Neuronal stem cell (in vitro differentiated cells): ENCODE measurements around the gene YAF2.
A peak's percentile ranks its signal among the peaks of the same experiment; 100 is the strongest.

ENCODE experiments used
- DNase-seq: peaks from one replicate; pipeline ENCODE4 v3.0.0-alpha.2; 2013; ENCODE audit warnings: low spot score
- H2AFZ ChIP-seq: one replicate; pipeline ENCODE4 v1.6.1; 2013; ENCODE audit warnings: mild to moderate bottlenecking, low read length, inconsistent platforms
- H2AK5ac ChIP-seq: 2 replicates; pipeline ENCODE4 v1.6.1; 2013; ENCODE audit warnings: low read depth, mild to moderate bottlenecking, inconsistent platforms, low read length, moderate library complexity, mixed read lengths
- H2BK120ac ChIP-seq: 2 replicates; pipeline ENCODE4 v1.6.1; 2013; ENCODE audit warnings: low read depth, mild to moderate bottlenecking, inconsistent platforms, low read length, moderate library complexity, mixed read lengths
- H2BK12ac ChIP-seq: one replicate; pipeline ENCODE4 v1.6.1; 2013; ENCODE audit warnings: low read length, inconsistent platforms
- H2BK15ac ChIP-seq: 2 replicates; pipeline ENCODE4 v1.6.1; 2013; ENCODE audit warnings: mild to moderate bottlenecking, low read length, inconsistent platforms, mixed read lengths
- H2BK5ac ChIP-seq: one replicate; pipeline ENCODE4 v1.6.1; 2013; ENCODE audit warnings: inconsistent platforms, mild to moderate bottlenecking, low read length, moderate library complexity
- H3K14ac ChIP-seq: one replicate; pipeline ENCODE4 v1.6.1; 2013; ENCODE audit warnings: low read length, inconsistent platforms
- H3K18ac ChIP-seq: 2 replicates; pipeline ENCODE4 v1.6.1; 2013; ENCODE audit warnings: low read length, inconsistent platforms
- H3K23ac ChIP-seq: 2 replicates; pipeline ENCODE4 v1.6.1; 2013; ENCODE audit warnings: low read depth, mild to moderate bottlenecking, mixed read lengths, low read length, inconsistent platforms; ENCODE audit not compliant: poor library complexity
- H3K27ac ChIP-seq: replicated peaks from 3 replicates; pipeline ENCODE4 v1.5.1; 2013; ENCODE audit warnings: low read length, inconsistent platforms
- H3K27me3 ChIP-seq, 3 experiments: 2 replicates each; pipeline ENCODE4 v1.6.1; 2013; ENCODE audit warnings: low read length in 3 of 3, mild to moderate bottlenecking in 2 of 3, inconsistent platforms in 1 of 3, low read depth in 1 of 3, mixed read lengths in 1 of 3, moderate library complexity in 1 of 3; ENCODE audit not compliant: control insufficient read depth in 3 of 3, insufficient read depth in 3 of 3
- H3K36me3 ChIP-seq, 2 donors: replicated peaks in 1 of 2; 2 replicates each; pipeline ENCODE4 v1.6.1; 2013; ENCODE audit warnings: low read length in 2 of 2; ENCODE audit not compliant: control insufficient read depth in 2 of 2, insufficient read depth in 2 of 2
- H3K4ac ChIP-seq: 2 replicates; pipeline ENCODE4 v1.6.1; 2013; ENCODE audit warnings: inconsistent platforms, mild to moderate bottlenecking, low read length, moderate library complexity
- H3K4me1 ChIP-seq, 2 donors: 1 replicate in 1 of 2; 2 replicates in 1 of 2; pipeline ENCODE4 v1.6.1; 2013; ENCODE audit warnings: low read length in 2 of 2, low read depth in 1 of 2; ENCODE audit not compliant: control insufficient read depth in 2 of 2, insufficient read depth in 1 of 2
- H3K4me2 ChIP-seq: one replicate; pipeline ENCODE4 v1.6.1; 2013; ENCODE audit warnings: mild to moderate bottlenecking, low read length, inconsistent platforms; ENCODE audit not compliant: insufficient read depth, poor library complexity, severe bottlenecking
- H3K4me3 ChIP-seq, 2 donors: 2 replicates each; pipeline ENCODE4 v1.5.1; 2013; ENCODE audit warnings: low read length in 2 of 2, mild to moderate bottlenecking in 2 of 2, inconsistent platforms in 1 of 2, moderate library complexity in 1 of 2
- H3K79me1 ChIP-seq: one replicate; pipeline ENCODE4 v1.6.1; 2013; ENCODE audit warnings: low read depth, mild to moderate bottlenecking, inconsistent platforms, low read length, moderate library complexity
- H3K9ac ChIP-seq: one replicate; pipeline ENCODE4 v1.6.1; 2013; ENCODE audit warnings: mild to moderate bottlenecking, low read depth, low read length, inconsistent platforms; ENCODE audit not compliant: poor library complexity
- H3K9me3 ChIP-seq, 2 donors: replicated peaks in 1 of 2; 2 replicates each; pipeline versions ENCODE3 to v1.6.1; 2013; ENCODE audit warnings: low read length in 2 of 2, mild to moderate bottlenecking in 2 of 2, inconsistent platforms in 1 of 2, low read depth in 1 of 2, mixed read lengths in 1 of 2, moderate library complexity in 1 of 2; ENCODE audit not compliant: control insufficient read depth in 2 of 2, insufficient read depth in 1 of 2
- H4K8ac ChIP-seq: one replicate; pipeline ENCODE4 v1.6.1; 2013; ENCODE audit warnings: low read depth, mild to moderate bottlenecking, inconsistent platforms, low read length, moderate library complexity
- H4K91ac ChIP-seq: one replicate; pipeline ENCODE4 v1.6.1; 2013; ENCODE audit warnings: low read length, low read depth, mild to moderate bottlenecking, inconsistent platforms; ENCODE audit not compliant: poor library complexity
- WGBS, 2 donors: extraction: QIAGEN DNeasy Blood & Tissue Kit; methylation state at CpG; one replicate each; pipeline ENCODE4 v1.1.7; 2013; ENCODE audit warnings: missing lambda C conversion rate in 2 of 2, mixed read lengths in 1 of 2; ENCODE audit not compliant: insufficient read length in 2 of 2, insufficient replicate concordance in 1 of 2; ENCODE audit errors: extremely low coverage in 2 of 2; 5-methylcytosine and 5-hydroxymethylcytosine counted together

YAF2 gene

DNA sequence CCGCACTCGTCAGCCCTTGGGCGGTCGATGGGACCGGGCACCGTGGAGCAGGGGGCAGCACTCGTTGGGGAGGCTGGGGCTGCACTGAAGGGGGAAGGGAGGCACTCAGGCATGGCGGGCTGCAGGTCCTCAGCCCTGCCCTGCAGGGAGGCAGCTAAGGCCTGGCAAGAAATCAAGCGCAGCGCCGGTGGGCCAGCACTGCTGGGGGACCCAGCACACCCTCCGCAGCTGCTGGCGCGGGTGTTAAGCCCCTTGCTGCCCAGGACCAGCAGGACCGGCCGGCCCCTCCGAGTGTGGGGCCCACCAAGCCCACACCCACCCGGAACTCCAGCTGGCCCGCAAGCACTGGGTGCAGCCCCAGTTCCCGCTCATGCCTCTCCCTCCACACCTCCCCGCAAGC lies 35.7 kb upstream of the YAF2 start:
- Histone ChIP-seq H3K36me3 (no peaks in the 10 kb centered on the region), H4K8ac (no peak overlapping the region), H2AK5ac (no peak overlapping the region), H2BK120ac (no peak overlapping the region), H3K4me3 (peak overlapping the region in 1 of 2 donors; percentile 55), H3K14ac (no peak overlapping the region), H2AFZ (no peak overlapping the region), H2BK5ac (no peak overlapping the region), H3K79me1 (no peaks in the 10 kb centered on the region), H2BK15ac (no peak overlapping the region), H3K4me2 (no peak overlapping the region), H3K4me1 (no peaks in the 10 kb centered on the region), H3K18ac (no peak overlapping the region), H3K4ac (no peak overlapping the region), H3K9me3 (no peaks in the 10 kb centered on the region), H3K9ac (no peak overlapping the region), H3K27me3 (no peaks in the 10 kb centered on the region), H4K91ac (no peak overlapping the region), H3K27ac (no peak overlapping the region), H2BK12ac (no peak overlapping the region), H3K23ac (no peak overlapping the region)
- WGBS, 2 donors, result no CpG with 5 or more reads among the region's 21 CpGs
- no peak for DNase-seq

DNA sequence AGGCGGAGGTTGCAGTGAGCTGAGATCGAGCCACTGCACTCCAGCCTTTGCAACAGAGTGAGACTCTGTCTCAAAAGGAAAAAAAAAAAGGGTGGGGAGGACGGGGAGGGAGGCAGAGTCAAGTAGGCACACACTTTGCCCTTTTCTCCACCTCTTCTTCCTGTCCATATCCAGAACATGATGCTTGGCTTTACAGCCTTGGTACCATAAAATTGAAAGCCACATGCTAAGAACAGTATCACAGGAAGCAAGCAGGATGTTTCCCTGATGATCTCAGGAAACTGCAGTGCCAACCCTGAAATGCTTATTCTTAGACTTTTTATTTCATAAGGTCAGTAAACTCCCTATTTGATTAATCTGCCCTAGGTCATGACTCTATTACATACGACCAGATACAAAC lies 32.5 kb upstream of the YAF2 start:
- no peak overlapping the region for H4K91ac ChIP-seq
- H3K9ac ChIP-seq, result no peak overlapping the region
- no peak overlapping the region for H2AFZ ChIP-seq
- no peaks in the 10 kb centered on the region for H3K79me1 ChIP-seq
- H3K14ac ChIP-seq, result no peak overlapping the region
- H4K8ac ChIP-seq, result no peak overlapping the region
- H3K4me1 ChIP-seq, result no peaks in the 10 kb centered on the region
- no peak overlapping the region for H3K4me3 ChIP-seq
- no peaks in the 10 kb centered on the region for H3K27me3 ChIP-seq
- H3K4ac ChIP-seq, result no peak overlapping the region
- no peak overlapping the region for H3K27ac ChIP-seq
- no CpG with 5 or more reads among the region's 4 CpGs for WGBS, 2 donors
- no peak overlapping the region for H3K4me2 ChIP-seq
- H2AK5ac ChIP-seq, result no peak overlapping the region
- no peak overlapping the region for H2BK120ac ChIP-seq
- no peak overlapping the region for H3K18ac ChIP-seq
- DNase-seq, result no peak
- H2BK5ac ChIP-seq, result no peak overlapping the region
- H2BK12ac ChIP-seq, result no peak overlapping the region
- no peaks in the 10 kb centered on the region for H3K36me3 ChIP-seq
- peaks cover 0 to 3% of the 10 kb centered on the region in 2 donors for H3K9me3 ChIP-seq
- no peak overlapping the region for H3K23ac ChIP-seq
- no peak overlapping the region for H2BK15ac ChIP-seq

GRCh38 chr12:42267413-42268190 lies 29.6 kb upstream of the YAF2 start:
- H2BK5ac ChIP-seq, result no peak overlapping the region
- H3K4me3 ChIP-seq, result no peak overlapping the region
- peaks cover 0 to 3% of the 10 kb centered on the region in 2 donors for H3K9me3 ChIP-seq
- no peaks in the 10 kb centered on the region for H3K27me3 ChIP-seq
- no peaks in the 10 kb centered on the region for H3K79me1 ChIP-seq
- H2BK15ac ChIP-seq, result no peak overlapping the region
- H2AFZ ChIP-seq, result no peak overlapping the region
- no peaks in the 10 kb centered on the region for H3K36me3 ChIP-seq
- no peak overlapping the region for H2AK5ac ChIP-seq
- H3K18ac ChIP-seq, result peak overlapping the region; percentile 1
- no peak overlapping the region for H2BK120ac ChIP-seq
- no peaks in the 10 kb centered on the region for H3K4me1 ChIP-seq
- no peak overlapping the region for H4K91ac ChIP-seq
- no peak overlapping the region for H2BK12ac ChIP-seq
- DNase-seq, result no peak
- no peak overlapping the region for H3K4ac ChIP-seq
- no peak overlapping the region for H4K8ac ChIP-seq
- no peak overlapping the region for H3K4me2 ChIP-seq
- H3K27ac ChIP-seq, result no peak overlapping the region
- no peak overlapping the region for H3K23ac ChIP-seq
- peak overlapping the region; percentile 63 for H3K14ac ChIP-seq
- no CpG with 5 or more reads among the region's 15 CpGs for WGBS, 2 donors
- no peak overlapping the region for H3K9ac ChIP-seq

DNA sequence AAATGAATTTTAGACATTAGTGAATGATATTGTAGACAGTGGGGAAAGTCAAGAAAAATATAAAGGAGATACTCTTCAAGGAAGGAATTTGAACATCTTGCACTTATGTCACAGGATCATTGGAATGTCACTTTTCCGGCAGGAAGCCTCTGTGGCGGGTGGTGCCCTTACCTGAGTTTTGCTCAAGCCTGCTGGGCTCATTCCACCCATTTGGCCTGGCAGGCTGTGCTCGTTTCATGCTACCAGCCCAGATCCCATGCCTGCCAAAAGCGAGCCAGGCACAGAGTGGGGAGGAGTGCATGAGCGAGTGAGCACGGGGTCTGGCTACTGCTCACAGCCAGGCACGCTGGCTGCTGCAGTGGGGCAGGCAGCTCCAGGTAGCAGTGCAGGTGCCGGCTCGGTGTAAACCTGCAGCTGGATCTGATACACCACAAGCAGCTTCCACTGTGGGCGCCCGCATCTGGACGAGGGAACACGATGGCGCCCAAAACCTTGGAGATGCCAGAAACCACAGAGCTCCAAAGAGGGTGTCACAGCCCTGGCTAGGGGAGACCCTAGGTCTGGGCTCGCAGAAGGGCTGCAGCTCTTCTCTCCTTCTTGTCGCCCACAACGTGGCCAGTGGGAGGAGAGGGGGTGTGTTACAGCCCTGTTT lies 28.7 kb upstream of the YAF2 start:
- H2BK5ac ChIP-seq, result no peak overlapping the region
- H2BK120ac ChIP-seq, result no peak overlapping the region
- no peak for DNase-seq

More for the DNA sequence above, 28.7 kb upstream of the YAF2 start:
- Histone ChIP-seq H2AFZ (no peak overlapping the region), H3K18ac (peak overlapping the region; percentile 15), H2BK12ac (no peak overlapping the region), H3K79me1 (no peaks in the 10 kb centered on the region), H3K23ac (no peak overlapping the region), H3K9ac (peak overlapping the region; percentile 21), H3K36me3 (no peaks in the 10 kb centered on the region), H3K4ac (no peak overlapping the region), H4K91ac (no peak overlapping the region), H3K14ac (no peak overlapping the region), H4K8ac (no peak overlapping the region), H2AK5ac (no peak overlapping the region), H3K27ac (no peak overlapping the region), H3K4me2 (no peak overlapping the region), H3K9me3 (peaks cover 0 to 3% of the 10 kb centered on the region in 2 donors), H3K4me1 (no peaks in the 10 kb centered on the region), H3K4me3 (no peak overlapping the region), H2BK15ac (no peak overlapping the region), H3K27me3 (no peaks in the 10 kb centered on the region)
- no CpG with 5 or more reads among the region's 17 CpGs for WGBS, 2 donors
